Stomach smooth muscle (tissue), 2 donors: ENCODE results near the gene SH3BP4.
A peak's percentile ranks its signal among the peaks of the same experiment; 100 is the strongest.

Experiments
- H3K27ac ChIP-seq: one replicate; pipeline ENCODE4 v1.7.0; 2013; ENCODE audit warnings: mild to moderate bottlenecking, low read length, inconsistent platforms
- H3K27me3 ChIP-seq, 2 donors: one replicate each; pipeline ENCODE4 v1.7.0; 2013; ENCODE audit warnings: low read length in 2 of 2; ENCODE audit not compliant: insufficient read depth in 2 of 2, control insufficient read depth in 1 of 2
- H3K36me3 ChIP-seq, 2 donors: one replicate each; pipeline ENCODE4 v1.7.0; 2013; ENCODE audit warnings: low read length in 2 of 2; ENCODE audit not compliant: control insufficient read depth in 2 of 2, insufficient read depth in 2 of 2
- H3K4me1 ChIP-seq: one replicate; pipeline ENCODE4 v1.7.0; 2013; ENCODE audit warnings: low read length; ENCODE audit not compliant: control insufficient read depth, insufficient read depth
- H3K4me3 ChIP-seq, 2 donors: one replicate each; pipeline ENCODE4 v1.7.0; 2013; ENCODE audit warnings: low read length in 2 of 2
- H3K9ac ChIP-seq, 2 donors: one replicate each; pipeline ENCODE4 v1.7.0; 2013; ENCODE audit warnings: low read length in 2 of 2, mild to moderate bottlenecking in 1 of 2
- H3K9me3 ChIP-seq, 2 donors: one replicate each; pipeline ENCODE4 v1.7.0; 2013; ENCODE audit warnings: low read length in 2 of 2; ENCODE audit not compliant: control insufficient read depth in 2 of 2
- donor health status: healthy.
- donor health status: Pancreatic carcinoma.

The SH3BP4 gene

GRCh38 chr2:235044501-235045271, 92.9 kb downstream of the SH3BP4 start:
- H3K9me3 ChIP-seq: no peaks in the 10 kb centered on the region
- no peak overlapping the region for H3K27ac ChIP-seq
- H3K9ac ChIP-seq: no peak overlapping the region
- no peak overlapping the region for H3K4me3 ChIP-seq
- H3K36me3 ChIP-seq: peaks cover 18 to 28% of the 10 kb centered on the region in 2 donors
- H3K4me1 ChIP-seq: peaks cover 9% of the 10 kb centered on the region
- no peaks in the 10 kb centered on the region for H3K27me3 ChIP-seq

GRCh38 chr2:235045336-235045972, 93.6 kb downstream of the SH3BP4 start:
- Histone ChIP-seq H3K36me3 (peaks cover 18 to 28% of the 10 kb centered on the region in 2 donors), H3K9ac (no peak overlapping the region), H3K4me3 (no peak overlapping the region), H3K27me3 (no peaks in the 10 kb centered on the region), H3K9me3 (no peaks in the 10 kb centered on the region), H3K27ac (no peak overlapping the region), H3K4me1 (peaks cover 15% of the 10 kb centered on the region)

- Histone ChIP-seq H3K36me3 (peaks cover 13 to 26% of the 10 kb centered on the region in 2 donors), H3K4me1 (peaks cover 20% of the 10 kb centered on the region), H3K27ac (no peak overlapping the region), H3K27me3 (no peaks in the 10 kb centered on the region), H3K4me3 (no peak overlapping the region), H3K9ac (no peak overlapping the region), H3K9me3 (no peaks in the 10 kb centered on the region)
These were observed 94.1 kb downstream of the SH3BP4 start for GRCh38 chr2:235045973-235046343.

GRCh38 chr2:235046589-235046988, 94.8 kb downstream of the SH3BP4 start:
- no peak overlapping the region for H3K27ac ChIP-seq
- H3K9ac ChIP-seq: no peak overlapping the region

GRCh38 chr2:235047171-235048160, 95.6 kb downstream of the SH3BP4 start:
- H3K9ac ChIP-seq: no peak overlapping the region
- no peaks in the 10 kb centered on the region for H3K9me3 ChIP-seq
- H3K27me3 ChIP-seq: no peaks in the 10 kb centered on the region
- no peak overlapping the region for H3K27ac ChIP-seq
- H3K36me3 ChIP-seq: peaks cover 3 to 12% of the 10 kb centered on the region in 2 donors
- H3K4me3 ChIP-seq: no peak overlapping the region
- peaks cover 28% of the 10 kb centered on the region for H3K4me1 ChIP-seq

More at GRCh38 chr2:235046589-235046988, 94.8 kb downstream of the SH3BP4 start:
- peaks cover 8 to 20% of the 10 kb centered on the region in 2 donors for H3K36me3 ChIP-seq
- H3K27me3 ChIP-seq: no peaks in the 10 kb centered on the region
- H3K4me3 ChIP-seq: no peak overlapping the region
- no peaks in the 10 kb centered on the region for H3K9me3 ChIP-seq
- peaks cover 25% of the 10 kb centered on the region for H3K4me1 ChIP-seq

GRCh38 chr2:235048549-235048948, 96.7 kb downstream of the SH3BP4 start:
- H3K4me1 ChIP-seq: peaks cover 30% of the 10 kb centered on the region
- H3K27ac ChIP-seq: no peak overlapping the region
- no peaks in the 10 kb centered on the region for H3K9me3 ChIP-seq
- no peaks in the 10 kb centered on the region for H3K27me3 ChIP-seq
- no peak overlapping the region for H3K4me3 ChIP-seq
- H3K36me3 ChIP-seq: peaks cover 0 to 11% of the 10 kb centered on the region in 2 donors
- H3K9ac ChIP-seq: no peak overlapping the region

GRCh38 chr2:235049069-235049468, 97.3 kb downstream of the SH3BP4 start:
- Histone ChIP-seq H3K4me1 (peaks cover 30% of the 10 kb centered on the region), H3K9ac (no peak overlapping the region), H3K27ac (no peak overlapping the region), H3K27me3 (no peaks in the 10 kb centered on the region), H3K36me3 (peaks cover 0 to 11% of the 10 kb centered on the region in 2 donors), H3K4me3 (no peak overlapping the region), H3K9me3 (no peaks in the 10 kb centered on the region)

GRCh38 chr2:235049719-235050118, 97.9 kb downstream of the SH3BP4 start:
- H3K9me3 ChIP-seq: no peaks in the 10 kb centered on the region
- peaks cover 30% of the 10 kb centered on the region for H3K4me1 ChIP-seq
- no peak overlapping the region for H3K4me3 ChIP-seq
- peaks cover 0 to 15% of the 10 kb centered on the region in 2 donors for H3K36me3 ChIP-seq
- no peak overlapping the region for H3K9ac ChIP-seq
- H3K27me3 ChIP-seq: no peaks in the 10 kb centered on the region
- H3K27ac ChIP-seq: no peak overlapping the region

- Histone ChIP-seq H3K4me3 (peak overlapping the region; percentile 0 to 55), H3K27me3 (no peaks in the 10 kb centered on the region), H3K27ac (peak overlapping the region; percentile 82), H3K36me3 (peaks cover 0 to 19% of the 10 kb centered on the region in 2 donors), H3K9me3 (no peaks in the 10 kb centered on the region), H3K4me1 (peaks cover 30% of the 10 kb centered on the region), H3K9ac (peak overlapping the region; percentile 19 to 60)
These were observed 99.1 kb downstream of the SH3BP4 start for GRCh38 chr2:235050980-235051351.

DNA sequence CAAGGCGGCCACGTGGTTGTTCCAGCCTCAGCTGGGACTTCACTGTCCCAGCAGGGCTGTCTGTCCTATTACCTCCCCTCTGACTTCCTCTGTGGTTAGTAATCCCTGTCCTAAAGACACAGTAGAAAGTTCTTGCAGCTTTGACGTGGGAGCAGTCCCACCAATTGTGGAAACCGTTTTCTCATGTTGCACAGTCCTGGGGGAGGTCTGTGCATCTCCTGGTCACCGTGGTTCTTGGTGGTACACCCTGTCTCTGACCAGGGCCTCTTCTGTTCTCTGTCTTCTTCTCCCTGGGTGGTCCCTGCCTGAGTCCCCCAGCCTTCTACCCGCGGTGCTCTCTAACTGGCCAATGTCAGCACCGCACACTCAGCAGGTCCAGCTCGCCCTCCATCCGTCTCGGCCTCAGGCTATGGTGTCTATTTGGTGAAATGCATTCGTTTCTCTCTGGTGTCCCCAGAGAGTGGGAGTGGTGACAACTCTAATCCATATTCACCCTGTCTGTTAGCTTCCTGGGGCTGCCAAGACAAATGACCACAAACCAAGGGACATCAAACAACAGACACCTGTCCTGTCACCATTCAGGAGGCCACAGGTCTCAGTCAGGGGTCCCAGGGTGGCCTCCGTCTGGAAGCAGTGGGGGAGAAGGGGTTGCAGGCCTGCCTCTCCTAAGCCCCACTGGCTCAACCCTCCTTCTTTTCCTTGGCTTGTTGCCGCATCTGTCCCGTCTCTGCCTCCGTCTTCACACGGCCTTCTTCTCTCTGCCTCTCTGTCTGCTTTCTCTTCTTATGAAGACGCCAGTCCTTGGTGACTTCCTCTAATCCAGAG, 99.8 kb downstream of the SH3BP4 start:
- Histone ChIP-seq H3K9ac (peak overlapping the region in 1 of 2 donors; percentile 55), H3K9me3 (no peaks in the 10 kb centered on the region)

More for the DNA sequence above, 99.8 kb downstream of the SH3BP4 start:
- Histone ChIP-seq H3K27me3 (no peaks in the 10 kb centered on the region), H3K27ac (peak overlapping the region; percentile 82), H3K4me3 (peak overlapping the region in 1 of 2 donors; percentile 55), H3K4me1 (peaks cover 30% of the 10 kb centered on the region), H3K36me3 (peaks cover 0 to 17% of the 10 kb centered on the region in 2 donors)
